ENCODE measurements around the gene PI4KA.

The PI4KA gene

DNA sequence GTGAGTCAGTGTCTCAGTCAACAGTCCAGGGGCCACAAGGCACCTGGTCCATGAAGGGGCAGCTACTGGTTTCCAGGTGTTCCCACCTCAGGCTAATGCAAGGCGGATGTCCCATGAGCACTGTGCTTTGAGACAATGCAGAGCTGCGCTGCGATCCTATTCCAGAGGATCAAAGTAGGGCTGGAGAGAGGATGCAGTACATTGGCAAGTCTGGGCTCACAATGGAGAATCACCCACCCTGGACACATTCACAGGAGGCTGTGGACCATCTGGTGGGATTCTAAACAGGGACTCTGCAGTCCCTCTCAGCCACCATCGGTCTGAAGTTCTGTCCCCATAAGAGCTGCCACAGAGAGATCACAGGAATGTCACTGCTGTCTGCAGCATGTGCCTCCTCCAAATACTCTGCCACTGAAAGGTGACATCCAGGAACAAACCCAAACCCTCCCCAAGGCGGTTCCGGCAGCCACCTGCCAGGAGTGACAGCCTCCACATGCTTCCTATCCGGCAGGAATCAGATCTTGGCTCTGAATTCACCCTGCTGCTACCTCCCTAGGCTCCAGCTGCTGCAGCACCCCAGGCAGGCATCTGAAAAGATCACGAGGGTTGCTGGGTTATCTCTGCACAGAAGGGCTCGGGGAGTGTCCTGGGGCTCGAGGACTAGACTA lies 130.0 kb downstream of the PI4KA start:
- Histone ChIP-seq H3K4me1 (no peaks in the 10 kb centered on the region), H3K36me3 (peaks cover 44% of the 10 kb centered on the region), H3K9me3 (no peaks in the 10 kb centered on the region), H3K27me3 (no peaks in the 10 kb centered on the region), H3K4me3 (ENCODE audit: low read depth, low read length) (no peak overlapping the region)
- DNase-seq, result no peak
- TF ChIP-seq, protein P1, sequence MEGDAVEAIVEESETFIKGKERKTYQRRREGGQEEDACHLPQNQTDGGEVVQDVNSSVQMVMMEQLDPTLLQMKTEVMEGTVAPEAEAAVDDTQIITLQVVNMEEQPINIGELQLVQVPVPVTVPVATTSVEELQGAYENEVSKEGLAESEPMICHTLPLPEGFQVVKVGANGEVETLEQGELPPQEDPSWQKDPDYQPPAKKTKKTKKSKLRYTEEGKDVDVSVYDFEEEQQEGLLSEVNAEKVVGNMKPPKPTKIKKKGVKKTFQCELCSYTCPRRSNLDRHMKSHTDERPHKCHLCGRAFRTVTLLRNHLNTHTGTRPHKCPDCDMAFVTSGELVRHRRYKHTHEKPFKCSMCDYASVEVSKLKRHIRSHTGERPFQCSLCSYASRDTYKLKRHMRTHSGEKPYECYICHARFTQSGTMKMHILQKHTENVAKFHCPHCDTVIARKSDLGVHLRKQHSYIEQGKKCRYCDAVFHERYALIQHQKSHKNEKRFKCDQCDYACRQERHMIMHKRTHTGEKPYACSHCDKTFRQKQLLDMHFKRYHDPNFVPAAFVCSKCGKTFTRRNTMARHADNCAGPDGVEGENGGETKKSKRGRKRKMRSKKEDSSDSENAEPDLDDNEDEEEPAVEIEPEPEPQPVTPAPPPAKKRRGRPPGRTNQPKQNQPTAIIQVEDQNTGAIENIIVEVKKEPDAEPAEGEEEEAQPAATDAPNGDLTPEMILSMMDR (IDR thresholded peaks at IDR 0.05; ENCODE audit: low read depth, low read length), result no peak

DNA sequence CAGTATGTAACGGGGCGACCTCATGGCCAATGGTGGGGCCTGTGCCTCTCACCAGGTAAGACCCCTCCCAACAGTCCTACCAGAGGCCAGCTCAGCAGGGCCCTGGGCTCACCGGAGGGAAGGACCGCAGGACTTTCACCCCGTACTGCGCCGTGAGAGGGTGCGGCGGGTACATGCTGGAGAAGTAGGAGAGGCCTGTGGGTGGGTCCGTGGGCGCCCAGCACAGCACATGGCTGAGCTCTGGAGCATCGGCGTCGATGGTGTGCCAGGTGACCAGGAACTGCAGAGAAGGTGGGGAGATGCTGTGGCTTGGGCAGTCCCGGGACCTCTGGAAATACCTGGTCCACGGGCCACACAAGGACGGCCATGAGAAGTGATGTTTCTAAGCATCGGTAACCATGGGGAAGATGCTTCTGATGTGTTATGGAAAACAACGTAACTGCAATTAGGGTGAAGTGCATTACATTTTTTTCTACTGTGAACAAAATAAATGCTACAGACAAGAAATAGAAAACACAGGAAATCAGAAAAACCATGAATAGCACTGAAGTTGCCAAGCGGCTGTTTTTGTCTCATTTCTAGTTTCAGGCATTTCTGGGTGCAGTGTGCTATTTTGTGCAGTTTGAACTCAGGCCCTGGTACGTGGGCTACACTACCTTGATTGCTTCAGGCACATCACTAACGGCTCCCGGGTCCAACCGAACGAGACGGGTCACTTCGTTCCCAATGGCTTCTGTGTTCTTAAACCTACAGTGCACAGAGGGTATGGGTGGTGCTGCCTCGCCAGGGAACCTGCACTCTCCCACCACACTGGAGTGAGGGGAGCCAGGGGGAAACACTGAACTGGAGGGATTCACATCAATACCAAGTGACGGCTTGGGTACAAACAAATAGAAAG lies 131.2 kb downstream of the PI4KA start:
- H3K4me1 ChIP-seq, result no peaks in the 10 kb centered on the region
- no peaks in the 10 kb centered on the region for H3K9me3 ChIP-seq
- H3K27me3 ChIP-seq, result no peaks in the 10 kb centered on the region
- no peak for DNase-seq
- TF ChIP-seq, protein P1 (IDR thresholded peaks at IDR 0.05; ENCODE audit: low read depth, low read length), result no peak
- no peak overlapping the region for H3K4me3 ChIP-seq (ENCODE audit: low read depth, low read length)
- peaks cover 44% of the 10 kb centered on the region for H3K36me3 ChIP-seq

DNA sequence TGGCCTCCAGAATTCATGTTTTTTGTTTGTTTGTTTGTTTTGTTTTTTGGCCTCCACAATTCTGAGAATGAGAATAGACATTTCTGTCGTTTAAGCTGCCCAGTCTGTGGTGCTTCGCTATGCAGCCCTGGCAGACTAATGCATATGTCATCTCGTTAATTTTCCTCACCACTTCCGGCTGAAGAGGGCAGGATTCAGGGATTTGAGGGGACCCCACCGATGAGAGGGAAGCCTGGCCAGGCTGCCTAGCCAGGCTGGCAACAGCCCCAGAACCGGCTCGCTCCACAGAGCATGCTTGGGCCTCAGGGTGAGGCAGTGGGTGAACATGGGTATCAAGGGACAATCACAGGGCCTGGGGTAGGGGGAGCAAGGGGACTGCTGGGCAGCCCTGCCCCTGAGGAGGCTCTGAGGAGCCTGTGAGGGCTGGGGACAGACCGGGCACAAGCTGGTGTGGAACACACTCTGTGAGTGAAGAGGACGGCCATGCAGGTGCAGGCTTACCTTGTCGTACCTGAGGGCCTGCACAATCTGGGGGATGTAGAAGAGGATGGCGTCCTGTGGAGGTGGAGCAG lies 132.5 kb downstream of the PI4KA start:
- Histone ChIP-seq H3K4me1 (no peaks in the 10 kb centered on the region), H3K9me3 (no peaks in the 10 kb centered on the region), H3K36me3 (peaks cover 44% of the 10 kb centered on the region), H3K4me3 (ENCODE audit: low read depth, low read length) (no peak overlapping the region), H3K27me3 (no peaks in the 10 kb centered on the region)
- no peak for DNase-seq
- TF ChIP-seq, protein P1 (IDR thresholded peaks at IDR 0.05; ENCODE audit: low read depth, low read length), result no peak

DNA sequence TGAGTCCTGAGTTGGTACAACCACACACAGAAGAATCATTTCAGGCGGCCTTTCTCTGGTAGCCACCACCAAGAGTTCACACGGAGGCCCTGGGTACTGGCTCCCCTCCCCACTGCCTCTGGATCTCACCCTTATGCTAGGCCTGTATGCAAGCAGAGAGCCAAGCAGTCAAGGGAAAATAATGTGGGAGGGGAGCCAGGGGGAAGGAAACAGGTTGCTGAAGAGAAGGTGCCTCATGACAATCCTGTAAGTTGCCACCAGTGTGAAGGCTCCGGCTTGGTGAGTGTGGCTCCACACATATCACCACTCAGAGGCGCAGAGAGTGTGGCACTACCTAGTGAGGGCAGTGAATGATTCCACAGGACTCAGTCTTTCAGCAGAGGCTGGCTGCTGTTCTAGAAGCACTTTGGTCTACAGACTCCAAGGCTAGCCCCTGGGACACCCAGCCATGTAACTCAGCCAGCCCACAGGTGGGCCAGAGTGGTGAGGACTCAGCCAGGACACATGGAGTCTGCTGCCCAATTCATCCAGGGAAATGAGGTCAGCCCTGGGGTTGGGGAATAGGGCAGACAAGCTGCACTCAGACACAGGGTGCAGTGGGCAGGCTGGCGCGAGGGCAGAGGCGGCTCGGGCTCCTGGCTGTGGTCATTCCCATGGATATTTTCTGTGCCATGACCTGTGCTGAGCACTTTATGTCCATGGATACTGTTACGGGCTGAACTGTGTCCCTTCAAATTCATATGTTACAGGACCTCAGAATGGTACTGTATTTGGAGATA lies 133.7 kb downstream of the PI4KA start:
- H3K36me3 ChIP-seq, result peaks cover 43% of the 10 kb centered on the region
- no peak overlapping the region for H3K4me3 ChIP-seq (ENCODE audit: low read depth, low read length)
- TF ChIP-seq, protein P1 (IDR thresholded peaks at IDR 0.05; ENCODE audit: low read depth, low read length), result no peak
- no peaks in the 10 kb centered on the region for H3K9me3 ChIP-seq
- no peaks in the 10 kb centered on the region for H3K4me1 ChIP-seq
- DNase-seq, result no peak
- no peaks in the 10 kb centered on the region for H3K27me3 ChIP-seq

DNA sequence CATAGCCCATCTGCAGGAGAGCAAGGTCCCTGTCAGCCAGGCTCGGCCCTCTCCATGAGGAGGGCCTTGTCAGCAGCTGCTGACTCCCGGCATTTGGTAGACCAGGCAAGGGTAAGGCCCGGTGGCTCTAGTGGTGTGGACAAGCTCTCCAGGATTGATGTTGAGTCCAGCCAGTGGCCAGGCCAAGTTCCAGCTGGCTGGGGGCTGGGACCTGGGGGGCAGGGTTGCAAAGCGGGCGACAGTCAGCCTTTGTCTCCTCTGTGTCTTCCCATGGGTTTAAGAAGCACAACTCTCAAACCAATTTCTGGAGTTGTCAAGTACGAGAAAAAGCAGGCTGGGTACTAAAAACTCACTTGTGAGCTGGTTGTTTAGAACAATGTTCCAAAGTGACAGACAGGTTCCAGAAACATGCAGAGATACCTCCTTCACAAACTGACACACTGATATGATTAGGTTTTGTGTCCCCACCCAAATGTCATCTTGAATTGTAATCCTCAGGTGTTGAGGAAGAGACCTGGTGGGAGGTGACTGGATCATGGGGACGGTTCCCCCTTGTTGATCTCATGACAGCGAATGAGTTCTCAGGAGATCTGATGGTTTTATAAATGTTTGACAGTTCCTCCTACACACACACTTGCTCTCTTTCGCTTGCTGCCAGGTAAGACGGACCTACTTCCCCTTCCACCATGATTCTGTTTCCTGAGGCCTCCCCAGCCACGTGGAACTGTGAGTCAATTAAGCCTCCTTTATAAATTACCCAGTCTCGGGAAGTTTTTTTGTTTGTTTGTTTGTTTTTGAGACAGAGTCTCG lies 137.0 kb downstream of the PI4KA start:
- Histone ChIP-seq H3K27me3 (no peaks in the 10 kb centered on the region), H3K9me3 (no peaks in the 10 kb centered on the region), H3K4me3 (ENCODE audit: low read depth, low read length) (no peak overlapping the region), H3K36me3 (peaks cover 12% of the 10 kb centered on the region), H3K4me1 (no peaks in the 10 kb centered on the region)
- TF ChIP-seq, protein P1 (IDR thresholded peaks at IDR 0.05; ENCODE audit: low read depth, low read length), result no peak
- DNase-seq, result no peak
